ENCODE data around the gene CANT1.

The CANT1 gene

DNA sequence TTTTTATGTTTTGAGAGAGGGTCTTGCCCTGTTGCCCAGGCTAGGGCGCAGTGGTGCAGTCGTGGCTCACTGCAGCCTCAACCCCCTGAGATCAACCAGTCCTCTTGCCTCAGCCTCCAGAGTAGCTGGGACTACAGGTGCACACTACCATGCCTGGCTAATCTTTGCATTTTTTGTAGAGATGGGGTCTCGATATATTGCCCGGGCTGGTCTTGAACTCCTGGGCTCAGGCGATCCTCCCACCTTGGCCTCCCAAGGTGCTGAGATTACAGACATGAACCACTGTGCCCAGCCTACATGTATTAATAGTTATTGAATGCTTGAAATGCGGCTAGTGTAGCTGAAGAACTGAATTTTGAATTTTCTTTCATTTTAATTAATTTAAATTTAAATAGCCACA, 26.6 kb upstream of the CANT1 start:
- H3K36me3 ChIP-seq (ENCODE audit: control insufficient read depth, insufficient read depth, low read length) = no peaks in the 10 kb centered on the region
- TF ChIP-seq, protein P1, sequence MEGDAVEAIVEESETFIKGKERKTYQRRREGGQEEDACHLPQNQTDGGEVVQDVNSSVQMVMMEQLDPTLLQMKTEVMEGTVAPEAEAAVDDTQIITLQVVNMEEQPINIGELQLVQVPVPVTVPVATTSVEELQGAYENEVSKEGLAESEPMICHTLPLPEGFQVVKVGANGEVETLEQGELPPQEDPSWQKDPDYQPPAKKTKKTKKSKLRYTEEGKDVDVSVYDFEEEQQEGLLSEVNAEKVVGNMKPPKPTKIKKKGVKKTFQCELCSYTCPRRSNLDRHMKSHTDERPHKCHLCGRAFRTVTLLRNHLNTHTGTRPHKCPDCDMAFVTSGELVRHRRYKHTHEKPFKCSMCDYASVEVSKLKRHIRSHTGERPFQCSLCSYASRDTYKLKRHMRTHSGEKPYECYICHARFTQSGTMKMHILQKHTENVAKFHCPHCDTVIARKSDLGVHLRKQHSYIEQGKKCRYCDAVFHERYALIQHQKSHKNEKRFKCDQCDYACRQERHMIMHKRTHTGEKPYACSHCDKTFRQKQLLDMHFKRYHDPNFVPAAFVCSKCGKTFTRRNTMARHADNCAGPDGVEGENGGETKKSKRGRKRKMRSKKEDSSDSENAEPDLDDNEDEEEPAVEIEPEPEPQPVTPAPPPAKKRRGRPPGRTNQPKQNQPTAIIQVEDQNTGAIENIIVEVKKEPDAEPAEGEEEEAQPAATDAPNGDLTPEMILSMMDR (IDR thresholded peaks at IDR 0.05) = no peak
- H3K27me3 ChIP-seq (ENCODE audit: control insufficient read depth, insufficient read depth, low read length) = no peaks in the 10 kb centered on the region
- no peak overlapping the region for H3K27ac ChIP-seq
- H2AFZ ChIP-seq = no peak overlapping the region
- H3K9me3 ChIP-seq (ENCODE audit: control insufficient read depth, low read length) = no peaks in the 10 kb centered on the region
- H3K9ac ChIP-seq = no peak overlapping the region
- H3K4me1 ChIP-seq = no peaks in the 10 kb centered on the region
- no peak overlapping the region for H3K4me3 ChIP-seq (ENCODE audit: low read depth, low read length)
- no peaks in the 10 kb centered on the region for H3K79me2 ChIP-seq
- no peak overlapping the region for H3K4me2 ChIP-seq (ENCODE audit: low read length)

DNA sequence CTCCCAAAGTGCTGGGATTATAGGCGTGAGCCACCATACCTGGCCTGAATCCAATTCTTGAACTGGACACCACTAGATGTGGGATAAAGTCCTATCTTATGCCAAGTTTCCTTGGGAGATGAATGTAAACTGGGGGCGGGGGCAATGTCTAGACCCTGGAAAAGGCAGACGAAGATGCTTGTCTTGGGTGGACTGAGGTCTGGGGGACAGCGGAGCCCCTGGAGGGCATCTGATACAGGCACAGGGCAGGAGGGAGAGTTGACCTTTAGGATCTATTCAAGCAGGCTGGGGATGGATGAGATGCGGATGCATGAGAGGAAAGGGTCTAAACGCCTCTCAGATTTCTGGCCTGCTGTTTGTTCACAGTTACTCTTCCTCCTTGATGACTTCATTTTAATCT, 26.1 kb upstream of the CANT1 start:
- H3K9me3 ChIP-seq (ENCODE audit: control insufficient read depth, low read length) = no peaks in the 10 kb centered on the region
- no peaks in the 10 kb centered on the region for H3K27me3 ChIP-seq (ENCODE audit: control insufficient read depth, insufficient read depth, low read length)
- no peak overlapping the region for H2AFZ ChIP-seq
- no peaks in the 10 kb centered on the region for H3K4me1 ChIP-seq
- no peaks in the 10 kb centered on the region for H3K79me2 ChIP-seq
- H3K4me3 ChIP-seq (ENCODE audit: low read depth, low read length) = no peak overlapping the region
- no peaks in the 10 kb centered on the region for H3K36me3 ChIP-seq (ENCODE audit: control insufficient read depth, insufficient read depth, low read length)
- H3K9ac ChIP-seq = no peak overlapping the region
- H3K4me2 ChIP-seq (ENCODE audit: low read length) = no peak overlapping the region
- H3K27ac ChIP-seq = no peak overlapping the region
- TF ChIP-seq, protein P1 (IDR thresholded peaks at IDR 0.05) = no peak

DNA sequence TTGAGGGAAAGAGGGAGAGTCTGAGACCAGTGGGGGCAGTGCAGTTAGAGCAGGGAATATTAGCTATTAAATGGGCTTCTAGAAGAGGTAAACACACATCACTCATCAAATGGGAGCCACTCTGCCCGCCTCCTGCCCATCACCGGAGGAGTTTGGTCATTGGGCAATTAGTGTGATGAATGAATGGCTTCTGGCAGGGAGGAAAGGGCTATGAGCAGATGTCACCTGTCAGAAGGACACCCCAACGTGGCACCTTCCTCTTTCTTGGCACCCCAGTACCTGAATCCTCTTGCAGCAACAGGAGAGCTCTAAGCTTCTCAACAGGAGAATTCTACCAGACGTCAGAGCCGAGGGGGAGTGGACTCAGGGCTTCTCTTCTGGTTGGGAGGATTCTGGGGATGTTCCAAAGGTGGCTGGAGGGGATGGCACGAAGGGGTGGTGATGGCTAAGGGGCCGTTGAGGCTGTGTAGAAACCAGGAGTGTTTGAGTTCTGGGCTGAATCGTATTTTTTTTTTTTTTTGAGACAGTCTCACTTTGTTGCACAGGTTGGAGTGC, 25.4 kb upstream of the CANT1 start:
- no peak overlapping the region for H2AFZ ChIP-seq
- H3K36me3 ChIP-seq (ENCODE audit: control insufficient read depth, insufficient read depth, low read length) = no peaks in the 10 kb centered on the region
- H3K4me3 ChIP-seq (ENCODE audit: low read depth, low read length) = no peak overlapping the region
- H3K9ac ChIP-seq = no peak overlapping the region
- H3K4me2 ChIP-seq (ENCODE audit: low read length) = no peak overlapping the region
- no peaks in the 10 kb centered on the region for H3K79me2 ChIP-seq
- TF ChIP-seq, protein P1 (IDR thresholded peaks at IDR 0.05) = no peak
- no peaks in the 10 kb centered on the region for H3K4me1 ChIP-seq
- no peaks in the 10 kb centered on the region for H3K27me3 ChIP-seq (ENCODE audit: control insufficient read depth, insufficient read depth, low read length)
- H3K27ac ChIP-seq = no peak overlapping the region
- H3K9me3 ChIP-seq (ENCODE audit: control insufficient read depth, low read length) = no peaks in the 10 kb centered on the region

DNA sequence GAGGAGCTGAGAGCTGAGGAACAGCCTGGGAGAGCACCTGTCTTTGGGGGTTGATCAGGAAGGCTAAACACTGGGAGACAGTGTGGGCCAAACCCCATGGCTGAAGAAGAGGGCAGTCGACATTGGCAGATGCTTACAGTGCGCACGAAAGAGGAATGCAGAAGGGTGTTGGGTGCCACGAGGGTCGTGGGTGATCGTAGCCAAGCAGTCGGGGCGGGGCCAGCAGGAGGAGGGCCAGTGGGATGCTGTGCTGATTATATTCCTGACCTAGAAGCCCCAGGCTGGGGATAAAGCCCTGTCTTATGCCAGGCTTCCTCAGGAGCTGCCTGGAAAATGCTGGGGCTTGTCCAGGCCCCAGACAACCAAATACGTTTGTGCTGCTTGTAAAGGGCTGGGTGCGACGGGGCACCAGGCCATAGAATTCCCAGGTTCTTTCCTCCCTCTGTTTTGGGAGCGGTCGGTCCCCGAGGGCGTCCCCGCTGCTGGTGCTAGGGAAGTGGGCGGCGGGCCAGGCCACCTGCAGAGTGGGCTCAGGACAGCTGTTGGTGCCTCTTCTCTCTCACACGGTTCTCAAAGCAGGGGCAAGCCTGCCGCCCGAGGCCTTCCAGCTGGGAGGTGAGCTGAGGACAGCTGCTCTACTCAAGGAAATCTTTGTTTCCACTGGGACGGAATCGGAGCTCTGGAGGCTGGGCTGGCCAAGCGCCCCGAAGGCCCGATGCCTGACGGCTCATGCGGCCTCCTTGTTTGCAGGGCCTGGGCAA, 24.4 kb upstream of the CANT1 start:
- H3K27ac ChIP-seq = no peak overlapping the region
- no peaks in the 10 kb centered on the region for H3K4me1 ChIP-seq
- no peaks in the 10 kb centered on the region for H3K79me2 ChIP-seq
- H3K4me2 ChIP-seq (ENCODE audit: low read length) = no peak overlapping the region
- TF ChIP-seq, protein P1 (IDR thresholded peaks at IDR 0.05) = no peak
- H2AFZ ChIP-seq = no peak overlapping the region
- H3K36me3 ChIP-seq (ENCODE audit: control insufficient read depth, insufficient read depth, low read length) = no peaks in the 10 kb centered on the region
- no peak overlapping the region for H3K4me3 ChIP-seq (ENCODE audit: low read depth, low read length)
- H3K9ac ChIP-seq = no peak overlapping the region
- H3K27me3 ChIP-seq (ENCODE audit: control insufficient read depth, insufficient read depth, low read length) = no peaks in the 10 kb centered on the region
- no peaks in the 10 kb centered on the region for H3K9me3 ChIP-seq (ENCODE audit: control insufficient read depth, low read length)

All from parathyroid adenoma (tissue), 2 donors.